GM12875 (cell line): ENCODE results near the gene GDI1.
A peak's percentile ranks its signal among the peaks of the same experiment; 100 is the strongest.

Experiments used
- H3K4me3 ChIP-seq: one replicate; pipeline ENCODE4 v1.5.1; 2011; ENCODE audit warnings: low read depth, low read length, control low read depth
- CTCF ChIP-seq: IDR thresholded peaks from 2 replicates; pipeline ENCODE4 v1.5.1; 2011; ENCODE audit warnings: low read depth, mild to moderate bottlenecking, control low read depth, inconsistent platforms, low read length, moderate library complexity, borderline replicate concordance; ENCODE audit not compliant: insufficient read depth

The GDI1 gene

GRCh38 chrX:154481911-154482601, 45.1 kb downstream of the GDI1 start:
- no peak for TF ChIP-seq CTCF

GRCh38 chrX:154482786-154483185, 45.8 kb downstream of the GDI1 start:
- TF ChIP-seq CTCF: no peak

More at GRCh38 chrX:154481911-154482601, 45.1 kb downstream of the GDI1 start:
- H3K4me3 ChIP-seq: no peak overlapping the region

GRCh38 chrX:154483325-154483724, 46.4 kb downstream of the GDI1 start:
- H3K4me3 ChIP-seq: no peak overlapping the region
- no peak for TF ChIP-seq CTCF

More at GRCh38 chrX:154482786-154483185, 45.8 kb downstream of the GDI1 start:
- no peak overlapping the region for H3K4me3 ChIP-seq

GRCh38 chrX:154484255-154485149, 47.5 kb downstream of the GDI1 start:
- H3K4me3 ChIP-seq: no peak overlapping the region
- TF ChIP-seq CTCF: no peak

- no peak for TF ChIP-seq CTCF
- peak overlapping the region; percentile 74 for H3K4me3 ChIP-seq
Measured at GRCh38 chrX:154485150-154486051, 48.4 kb downstream of the GDI1 start.

GRCh38 chrX:154486052-154486395, 49.1 kb downstream of the GDI1 start:
- no peak for TF ChIP-seq CTCF
- peak overlapping the region; percentile 74 for H3K4me3 ChIP-seq
